Upper lobe of left lung (tissue), 4 donors: Measurements from ENCODE around the gene CNOT10.

ENCODE experiments used
- POLR2A ChIP-seq, 4 donors: fragments of 450-650 bp; IDR thresholded peaks; one replicate each; pipeline ENCODE4 v1.5.1; 2016 to 2017; ENCODE audit warnings: antibody characterized with exemption in 4 of 4, mild to moderate bottlenecking in 2 of 4
- POLR2AphosphoS5 ChIP-seq, 2 donors: sonication (generic); formaldehyde crosslinking; IDR thresholded peaks; one replicate each; pipeline ENCODE4 v1.5.1; 2017; ENCODE audit warnings: antibody characterized with exemption in 2 of 2
- TF ChIP-seq, protein P1 (sequence below), 6 experiments: fragments of 450-650 bp in 4 of 6; fragments of 200-600 bp in 2 of 6; sonication (generic) in 2 of 6; IDR thresholded peaks; one replicate each; pipeline ENCODE4 v1.5.1; 2016 to 2019; ENCODE audit warnings: antibody characterized with exemption in 6 of 6

- TF ChIP-seq, protein P1, sequence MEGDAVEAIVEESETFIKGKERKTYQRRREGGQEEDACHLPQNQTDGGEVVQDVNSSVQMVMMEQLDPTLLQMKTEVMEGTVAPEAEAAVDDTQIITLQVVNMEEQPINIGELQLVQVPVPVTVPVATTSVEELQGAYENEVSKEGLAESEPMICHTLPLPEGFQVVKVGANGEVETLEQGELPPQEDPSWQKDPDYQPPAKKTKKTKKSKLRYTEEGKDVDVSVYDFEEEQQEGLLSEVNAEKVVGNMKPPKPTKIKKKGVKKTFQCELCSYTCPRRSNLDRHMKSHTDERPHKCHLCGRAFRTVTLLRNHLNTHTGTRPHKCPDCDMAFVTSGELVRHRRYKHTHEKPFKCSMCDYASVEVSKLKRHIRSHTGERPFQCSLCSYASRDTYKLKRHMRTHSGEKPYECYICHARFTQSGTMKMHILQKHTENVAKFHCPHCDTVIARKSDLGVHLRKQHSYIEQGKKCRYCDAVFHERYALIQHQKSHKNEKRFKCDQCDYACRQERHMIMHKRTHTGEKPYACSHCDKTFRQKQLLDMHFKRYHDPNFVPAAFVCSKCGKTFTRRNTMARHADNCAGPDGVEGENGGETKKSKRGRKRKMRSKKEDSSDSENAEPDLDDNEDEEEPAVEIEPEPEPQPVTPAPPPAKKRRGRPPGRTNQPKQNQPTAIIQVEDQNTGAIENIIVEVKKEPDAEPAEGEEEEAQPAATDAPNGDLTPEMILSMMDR (IDR thresholded peaks at IDR 0.05) = no peak
- TF ChIP-seq POLR2A (IDR thresholded peaks at IDR 0.05) (no peak), POLR2AphosphoS5 (IDR thresholded peaks at IDR 0.05) (no peak)
Measured at GRCh38 chr3:32655167-32655566, 29.8 kb upstream of the CNOT10 start.
